Liver (tissue), 3 donors: Measurements from ENCODE around the gene SORL1.

Experiments
- FOXA1 ChIP-seq: IDR thresholded peaks from 2 replicates; pipeline ENCODE4 v1.6.1; 2016; ENCODE audit warnings: antibody characterized with exemption
- GABPA ChIP-seq, 2 donors: IDR thresholded peaks in 1 of 2; conservative IDR thresholded peaks in 1 of 2; 2 replicates each; pipeline ENCODE4 v1.6.1; 2016; ENCODE audit warnings: antibody characterized with exemption in 2 of 2, mild to moderate bottlenecking in 1 of 2, moderate library complexity in 1 of 2
- JUND ChIP-seq, 2 donors: IDR thresholded peaks; 2 replicates each; pipeline ENCODE4 v1.6.1; 2016; ENCODE audit warnings: antibody characterized with exemption in 2 of 2
- REST ChIP-seq: IDR thresholded peaks from 2 replicates; pipeline ENCODE4 v1.6.1; 2016; ENCODE audit warnings: antibody characterized with exemption, mild to moderate bottlenecking
- TAF1 ChIP-seq: conservative IDR thresholded peaks from 2 replicates; pipeline ENCODE4 v1.6.1; 2016; ENCODE audit warnings: antibody characterized with exemption, mild to moderate bottlenecking
- YY1 ChIP-seq: IDR thresholded peaks from 2 replicates; pipeline ENCODE4 v1.6.1; 2016; ENCODE audit warnings: antibody characterized with exemption, mild to moderate bottlenecking
- TF ChIP-seq, protein P1 (sequence below): fragments of 150-350 bp; IDR thresholded peaks from 2 replicates; pipeline ENCODE4 v1.5.1; 2017; ENCODE audit warnings: improper control_type of control experiment, low read depth, low read length; ENCODE audit not compliant: missing input control
- TF ChIP-seq, protein P2 (sequence below): IDR thresholded peaks from 2 replicates; pipeline ENCODE4 v1.6.1; 2016; ENCODE audit warnings: antibody characterized with exemption
- TF ChIP-seq, protein P3 (sequence below): IDR thresholded peaks from 2 replicates; pipeline ENCODE4 v1.6.1; 2016; ENCODE audit warnings: antibody characterized with exemption
- donor health status: healthy.
- donor health status: healthy.

- TF ChIP-seq, protein P1, sequence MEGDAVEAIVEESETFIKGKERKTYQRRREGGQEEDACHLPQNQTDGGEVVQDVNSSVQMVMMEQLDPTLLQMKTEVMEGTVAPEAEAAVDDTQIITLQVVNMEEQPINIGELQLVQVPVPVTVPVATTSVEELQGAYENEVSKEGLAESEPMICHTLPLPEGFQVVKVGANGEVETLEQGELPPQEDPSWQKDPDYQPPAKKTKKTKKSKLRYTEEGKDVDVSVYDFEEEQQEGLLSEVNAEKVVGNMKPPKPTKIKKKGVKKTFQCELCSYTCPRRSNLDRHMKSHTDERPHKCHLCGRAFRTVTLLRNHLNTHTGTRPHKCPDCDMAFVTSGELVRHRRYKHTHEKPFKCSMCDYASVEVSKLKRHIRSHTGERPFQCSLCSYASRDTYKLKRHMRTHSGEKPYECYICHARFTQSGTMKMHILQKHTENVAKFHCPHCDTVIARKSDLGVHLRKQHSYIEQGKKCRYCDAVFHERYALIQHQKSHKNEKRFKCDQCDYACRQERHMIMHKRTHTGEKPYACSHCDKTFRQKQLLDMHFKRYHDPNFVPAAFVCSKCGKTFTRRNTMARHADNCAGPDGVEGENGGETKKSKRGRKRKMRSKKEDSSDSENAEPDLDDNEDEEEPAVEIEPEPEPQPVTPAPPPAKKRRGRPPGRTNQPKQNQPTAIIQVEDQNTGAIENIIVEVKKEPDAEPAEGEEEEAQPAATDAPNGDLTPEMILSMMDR: no peak
- TF ChIP-seq FOXA1 (no peak), JUND (IDR thresholded peaks at IDR 0.05) (no peak), TAF1 (no peak), YY1 (no peak), GABPA (IDR thresholded peaks at IDR 0.05 in 1 of 2, conservative IDR thresholded peaks at IDR 0.05 in 1 of 2) (no peak), REST (no peak)
- TF ChIP-seq, protein P2, sequence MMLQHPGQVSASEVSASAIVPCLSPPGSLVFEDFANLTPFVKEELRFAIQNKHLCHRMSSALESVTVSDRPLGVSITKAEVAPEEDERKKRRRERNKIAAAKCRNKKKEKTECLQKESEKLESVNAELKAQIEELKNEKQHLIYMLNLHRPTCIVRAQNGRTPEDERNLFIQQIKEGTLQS: no peak
- TF ChIP-seq, protein P3, sequence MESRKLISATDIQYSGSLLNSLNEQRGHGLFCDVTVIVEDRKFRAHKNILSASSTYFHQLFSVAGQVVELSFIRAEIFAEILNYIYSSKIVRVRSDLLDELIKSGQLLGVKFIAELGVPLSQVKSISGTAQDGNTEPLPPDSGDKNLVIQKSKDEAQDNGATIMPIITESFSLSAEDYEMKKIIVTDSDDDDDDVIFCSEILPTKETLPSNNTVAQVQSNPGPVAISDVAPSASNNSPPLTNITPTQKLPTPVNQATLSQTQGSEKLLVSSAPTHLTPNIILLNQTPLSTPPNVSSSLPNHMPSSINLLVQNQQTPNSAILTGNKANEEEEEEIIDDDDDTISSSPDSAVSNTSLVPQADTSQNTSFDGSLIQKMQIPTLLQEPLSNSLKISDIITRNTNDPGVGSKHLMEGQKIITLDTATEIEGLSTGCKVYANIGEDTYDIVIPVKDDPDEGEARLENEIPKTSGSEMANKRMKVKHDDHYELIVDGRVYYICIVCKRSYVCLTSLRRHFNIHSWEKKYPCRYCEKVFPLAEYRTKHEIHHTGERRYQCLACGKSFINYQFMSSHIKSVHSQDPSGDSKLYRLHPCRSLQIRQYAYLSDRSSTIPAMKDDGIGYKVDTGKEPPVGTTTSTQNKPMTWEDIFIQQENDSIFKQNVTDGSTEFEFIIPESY: no peak
These were observed 163.4 kb downstream of the SORL1 start for GRCh38 chr11:121615501-121615900.
